T-helper 2 cell (primary cell): ENCODE measurements around the gene NEDD4L.

Experiments
- DNase-seq, 5 experiments: peaks; one replicate each; pipeline versions ENCODE4 v3.0.0 to v3.0.0-alpha.2; 2012 to 2022

Gene NEDD4L

GRCh38 chr18:58217052-58217451 is 173.0 kb downstream of the NEDD4L start:
- no peak for DNase-seq

- no peak for DNase-seq
Observed at GRCh38 chr18:58218117-58218516, 174.1 kb downstream of the NEDD4L start.

- DNase-seq, result no peak
Observed at GRCh38 chr18:58221060-58221725, 177.2 kb downstream of the NEDD4L start.

- no peak for DNase-seq
Observed at GRCh38 chr18:58222432-58223125, 178.6 kb downstream of the NEDD4L start.

- DNase-seq, result no peak
Observed at GRCh38 chr18:58223717-58224424, 179.8 kb downstream of the NEDD4L start.

- DNase-seq, result no peak
Observed at GRCh38 chr18:58224425-58224750, 180.4 kb downstream of the NEDD4L start.

- peak in 1 of 5 experiments; percentile 4 for DNase-seq
Observed at GRCh38 chr18:58225101-58225500, 181.1 kb downstream of the NEDD4L start.

- DNase-seq, result no peak
Observed at GRCh38 chr18:58226429-58226828, 182.4 kb downstream of the NEDD4L start.

GRCh38 chr18:58227361-58227930 is 183.4 kb downstream of the NEDD4L start:
- no peak for DNase-seq

GRCh38 chr18:58228176-58228575 is 184.2 kb downstream of the NEDD4L start:
- no peak for DNase-seq

- DNase-seq, result no peak
Observed at GRCh38 chr18:58228762-58229161, 184.7 kb downstream of the NEDD4L start.

GRCh38 chr18:58229162-58229561 is 185.1 kb downstream of the NEDD4L start:
- no peak for DNase-seq

GRCh38 chr18:58230438-58231179 is 186.6 kb downstream of the NEDD4L start:
- DNase-seq, result no peak

- DNase-seq, result peak in 1 of 5 experiments; percentile 14
Observed at GRCh38 chr18:58231930-58232329, 187.9 kb downstream of the NEDD4L start.

GRCh38 chr18:58232668-58233067 is 188.6 kb downstream of the NEDD4L start:
- no peak for DNase-seq

GRCh38 chr18:58234359-58234741 is 190.3 kb downstream of the NEDD4L start:
- DNase-seq, result no peak

- DNase-seq, result no peak
Observed at GRCh38 chr18:58235001-58235436, 191.0 kb downstream of the NEDD4L start.

- DNase-seq, result no peak
Observed at GRCh38 chr18:58239879-58240278, 195.9 kb downstream of the NEDD4L start.

GRCh38 chr18:58241026-58241679 is 197.1 kb downstream of the NEDD4L start:
- no peak for DNase-seq

GRCh38 chr18:58241877-58242276 is 197.9 kb downstream of the NEDD4L start:
- DNase-seq, result no peak

- DNase-seq, result no peak
Observed at GRCh38 chr18:58242435-58242834, 198.4 kb downstream of the NEDD4L start.

GRCh38 chr18:58242968-58243367 is 198.9 kb downstream of the NEDD4L start:
- DNase-seq, result no peak
